GM12878 (cell line): ENCODE data around the gene MEN1. TPM values are rescaled to one million over a fixed set of nuclear protein-coding genes. Genes with fewer than 3 reads are reported as not detected.

ENCODE experiments used
- CBFB ChIP-seq: IDR thresholded peaks from 2 replicates; pipeline ENCODE4 v1.6.1; 2016; ENCODE audit warnings: antibody characterized with exemption, low read depth
- CHD1 ChIP-seq: IDR thresholded peaks from 2 replicates; pipeline ENCODE4 v1.6.1; 2012; ENCODE audit warnings: low read depth, low read length, improper control_type of control experiment
- E4F1 ChIP-seq: fragments of 450-650 bp; IDR thresholded peaks from 2 replicates; pipeline ENCODE4 v1.6.1; 2018; ENCODE audit warnings: borderline replicate concordance, mild to moderate bottlenecking; ENCODE audit not compliant: partially characterized antibody
- EP300 ChIP-seq, 2 experiments: fragments of 150-350 bp in 1 of 2; IDR thresholded peaks; 2 replicates each; pipeline ENCODE4 v1.6.1; 2011 to 2012; ENCODE audit warnings: low read depth in 2 of 2, low read length in 2 of 2, borderline replicate concordance in 1 of 2, improper control_type of control experiment in 1 of 2, inconsistent platforms in 1 of 2; ENCODE audit not compliant: control insufficient read depth in 1 of 2
- KAT2A ChIP-seq: conservative IDR thresholded peaks from 2 replicates; pipeline ENCODE4 v1.6.1; 2011; ENCODE audit warnings: low read depth, low read length; ENCODE audit not compliant: control insufficient read depth
- MLLT1 ChIP-seq: fragments of 450-650 bp; IDR thresholded peaks from 2 replicates; pipeline ENCODE4 v1.6.1; 2016; ENCODE audit warnings: mild to moderate bottlenecking
- SMARCA5 ChIP-seq: fragments of 450-650 bp; IDR thresholded peaks from 2 replicates; pipeline ENCODE4 v1.6.1; 2017; ENCODE audit warnings: mild to moderate bottlenecking
- TAF1 ChIP-seq: IDR thresholded peaks from 2 replicates; pipeline ENCODE4 v1.6.1; 2011; ENCODE audit warnings: mild to moderate bottlenecking, low read depth, low read length, borderline replicate concordance
- TCF12 ChIP-seq: IDR thresholded peaks from 2 replicates; pipeline ENCODE4 v1.6.1; 2011; ENCODE audit warnings: low read depth, mild to moderate bottlenecking, low read length
- YBX1 ChIP-seq: fragments of 450-650 bp; IDR thresholded peaks from 2 replicates; pipeline ENCODE4 v1.6.1; 2016; ENCODE audit warnings: antibody characterized with exemption
- ZBTB40 ChIP-seq: fragments of 450-650 bp; IDR thresholded peaks from 2 replicates; pipeline ENCODE4 v1.6.1; 2016; ENCODE audit warnings: mild to moderate bottlenecking, moderate library complexity, borderline replicate concordance
- polyA plus RNA-seq, 11 experiments: library from polyadenylated mRNA; depleted of rRNA in 4 of 11; unstranded in 6 of 11; stranded (reverse) in 5 of 11; fragments of >200 nt; fragmentation: Nextera tagmentation in 4 of 11; fragmentation: Illumina TruSeq in 1 of 11; extraction: Ambion mirVana in 4 of 11; extraction: Trizol in 1 of 11; gene quantifications; 1 replicate in 1 of 11; 2 replicates in 10 of 11; pipeline versions ENCODE4 v1.2.1 to v1.2.3, GENCODE V29; 2011 to 2016; ENCODE audit warnings: inconsistent platforms in 2 of 11, missing spikeins in 2 of 11, low read depth in 1 of 11
- total RNA-seq, 4 experiments: library from RNA; depleted of rRNA in 3 of 4; stranded (reverse); fragments of >200 nt in 3 of 4; fragmentation: Illumina TruSeq in 1 of 4; extraction: Trizol in 1 of 4; gene quantifications; 2 replicates each; pipeline versions ENCODE4 v1.2.1 to v1.2.3, GENCODE V29; 2013 to 2021

The MEN1 gene
- total and polyA plus RNA-seq, 10 of the 15 experiments (the other 5 are each of a cell fraction or from before 2014, with no cell fraction given), result 2.5 to 39.7 (median 20.7) TPM

GRCh38 chr11:64852804-64853509 lies 42.6 kb upstream of the MEN1 start (continued):
- TF ChIP-seq TAF1 (no peak), MLLT1 (no peak), ZBTB40 (no peak), TCF12 (no peak), EP300 (IDR thresholded peaks at IDR 0.05; ENCODE audit: borderline replicate concordance in 1 of 2, control insufficient read depth in 1 of 2, low read depth in 2 of 2, low read length in 2 of 2) (no peak), CBFB (no peak), CHD1 (no peak), SMARCA5 (no peak), YBX1 (no peak), E4F1 (no peak), KAT2A (no peak)
